ENCODE measurements around the gene LPAR1.

GRCh38 chr9:110975969-110976368 lies 62.3 kb downstream of the LPAR1 start:
- TF ChIP-seq POLR2A (IDR thresholded peaks at IDR 0.05) (no peak), CTCF (IDR thresholded peaks at IDR 0.05) (no peak)

Measured in adrenal gland (tissue), 5 donors.